SK-N-SH treated with all-trans-retinoic acid at 6 μM for 48 hours (cell line): ENCODE measurements around the gene MINK1.

ENCODE experiments used
- ATAC-seq: fragments of 200-7000 bp; cut with Tn5 transposase; 3 replicates; pipeline ENCODE4 v1.9.1; 2020; ENCODE audit warnings: mild to moderate bottlenecking, moderate library complexity
- ARNTL ChIP-seq: fragments of 450-650 bp; formaldehyde crosslinking; IDR thresholded peaks from 2 replicates; pipeline ENCODE4 v1.5.0; 2020; ENCODE audit warnings: low read depth, mild to moderate bottlenecking, moderate library complexity, borderline replicate concordance
- BACH2 ChIP-seq: fragments of 250-450 bp; sonication (Bioruptor Pico); IDR thresholded peaks from 2 replicates; pipeline ENCODE4 v1.9.0; 2021; ENCODE audit warnings: mild to moderate bottlenecking, borderline replicate concordance
- CSDC2 ChIP-seq: fragments of 250-450 bp; sonication (Bioruptor Pico); IDR thresholded peaks from 2 replicates; pipeline ENCODE4 v1.5.0; 2020; ENCODE audit warnings: mild to moderate bottlenecking, moderate library complexity
- CSRNP3 ChIP-seq: fragments of 250-450 bp; sonication (Bioruptor Pico); IDR thresholded peaks from 2 replicates; pipeline ENCODE4 v1.5.1; 2021; ENCODE audit warnings: mild to moderate bottlenecking, moderate library complexity
- ESRRG ChIP-seq: fragments of 250-450 bp; sonication (Bioruptor Pico); IDR thresholded peaks from 2 replicates; pipeline ENCODE4 v1.6.1; 2021; ENCODE audit warnings: mild to moderate bottlenecking
- GLIS3 ChIP-seq: fragments of 250-450 bp; sonication (Bioruptor Pico); IDR thresholded peaks from 2 replicates; pipeline ENCODE4 v1.5.0; 2020; ENCODE audit warnings: mild to moderate bottlenecking, moderate library complexity
- OSR1 ChIP-seq: fragments of 250-450 bp; sonication (Bioruptor Pico); IDR thresholded peaks from 2 replicates; pipeline ENCODE4 v1.8.0; 2022; ENCODE audit warnings: moderate library complexity, mild to moderate bottlenecking, inconsistent platforms
- PPARA ChIP-seq: fragments of 250-450 bp; sonication (Bioruptor Pico); IDR thresholded peaks from 2 replicates; pipeline ENCODE4 v1.5.0; 2020; ENCODE audit warnings: mild to moderate bottlenecking, borderline replicate concordance
- RARB ChIP-seq: fragments of 250-450 bp; sonication (Bioruptor Pico); IDR thresholded peaks from 2 replicates; pipeline ENCODE4 v1.8.0; 2021; ENCODE audit warnings: mild to moderate bottlenecking, moderate library complexity
- SNAI2 ChIP-seq: fragments of 250-450 bp; sonication (Bioruptor Pico); IDR thresholded peaks from 2 replicates; pipeline ENCODE4 v1.5.0; 2020; ENCODE audit warnings: mild to moderate bottlenecking, moderate library complexity
- TCF4 ChIP-seq: fragments of 250-450 bp; sonication (Bioruptor Pico); IDR thresholded peaks from 2 replicates; pipeline ENCODE4 v1.8.0; 2021; ENCODE audit warnings: mild to moderate bottlenecking, moderate library complexity, borderline replicate concordance
- TOX ChIP-seq: fragments of 250-450 bp; sonication (Bioruptor Pico); IDR thresholded peaks from 2 replicates; pipeline ENCODE4 v1.8.0; 2021; ENCODE audit warnings: mild to moderate bottlenecking, moderate library complexity, borderline replicate concordance
- TSHZ2 ChIP-seq: fragments of 250-450 bp; sonication (Bioruptor Pico); IDR thresholded peaks from 2 replicates; pipeline ENCODE4 v1.5.0; 2020; ENCODE audit warnings: mild to moderate bottlenecking, moderate library complexity
- ZC3H10 ChIP-seq: fragments of 250-450 bp; sonication (Bioruptor Pico); IDR thresholded peaks from 2 replicates; pipeline ENCODE4 v1.5.1; 2021; ENCODE audit warnings: mild to moderate bottlenecking, moderate library complexity
- ZFP3 ChIP-seq: fragments of 250-450 bp; sonication (Bioruptor Pico); IDR thresholded peaks from 2 replicates; pipeline ENCODE4 v1.5.0; 2020; ENCODE audit warnings: mild to moderate bottlenecking, moderate library complexity
- ZFP30 ChIP-seq: fragments of 450-650 bp; formaldehyde crosslinking; IDR thresholded peaks from 2 replicates; pipeline ENCODE4 v1.5.0; 2022; ENCODE audit warnings: mild to moderate bottlenecking, moderate library complexity
- ZNF565 ChIP-seq: fragments of 450-650 bp; formaldehyde crosslinking; conservative IDR thresholded peaks from 2 replicates; pipeline ENCODE4 v1.5.0; 2020; ENCODE audit warnings: low read depth, mild to moderate bottlenecking, moderate library complexity
- ZNF70 ChIP-seq: fragments of 450-650 bp; formaldehyde crosslinking; IDR thresholded peaks from 2 replicates; pipeline ENCODE4 v1.5.0; 2020; ENCODE audit warnings: mild to moderate bottlenecking, moderate library complexity
- ZNF8 ChIP-seq: fragments of 450-650 bp; formaldehyde crosslinking; IDR thresholded peaks from 2 replicates; pipeline ENCODE4 v1.5.0; 2020; ENCODE audit warnings: mild to moderate bottlenecking, moderate library complexity
- TF ChIP-seq, protein P1 (sequence below): fragments of 250-450 bp; sonication (Bioruptor Pico); IDR thresholded peaks from 2 replicates; pipeline ENCODE4 v1.8.0; 2020; ENCODE audit warnings: mild to moderate bottlenecking, moderate library complexity, borderline replicate concordance

The MINK1 gene

GRCh38 chr17:4816826-4817225 lies 16.3 kb upstream of the MINK1 start:
- ATAC-seq = no peak
- no peak for TF ChIP-seq ZFP3
- TF ChIP-seq TOX = no peak
- no peak for TF ChIP-seq TCF4
- TF ChIP-seq ZNF8 (CRISPR knock-in tag) = no peak
- no peak for TF ChIP-seq CSDC2 (CRISPR knock-in tag)
- no peak for TF ChIP-seq ZNF70 (CRISPR knock-in tag)
- TF ChIP-seq, protein P1, sequence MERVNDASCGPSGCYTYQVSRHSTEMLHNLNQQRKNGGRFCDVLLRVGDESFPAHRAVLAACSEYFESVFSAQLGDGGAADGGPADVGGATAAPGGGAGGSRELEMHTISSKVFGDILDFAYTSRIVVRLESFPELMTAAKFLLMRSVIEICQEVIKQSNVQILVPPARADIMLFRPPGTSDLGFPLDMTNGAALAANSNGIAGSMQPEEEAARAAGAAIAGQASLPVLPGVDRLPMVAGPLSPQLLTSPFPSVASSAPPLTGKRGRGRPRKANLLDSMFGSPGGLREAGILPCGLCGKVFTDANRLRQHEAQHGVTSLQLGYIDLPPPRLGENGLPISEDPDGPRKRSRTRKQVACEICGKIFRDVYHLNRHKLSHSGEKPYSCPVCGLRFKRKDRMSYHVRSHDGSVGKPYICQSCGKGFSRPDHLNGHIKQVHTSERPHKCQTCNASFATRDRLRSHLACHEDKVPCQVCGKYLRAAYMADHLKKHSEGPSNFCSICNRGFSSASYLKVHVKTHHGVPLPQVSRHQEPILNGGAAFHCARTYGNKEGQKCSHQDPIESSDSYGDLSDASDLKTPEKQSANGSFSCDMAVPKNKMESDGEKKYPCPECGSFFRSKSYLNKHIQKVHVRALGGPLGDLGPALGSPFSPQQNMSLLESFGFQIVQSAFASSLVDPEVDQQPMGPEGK (CRISPR knock-in tag) = no peak

GRCh38 chr17:4818276-4818675 lies 14.9 kb upstream of the MINK1 start:
- TF ChIP-seq ZFP30 (CRISPR knock-in tag) (no peak), ZNF8 (CRISPR knock-in tag) (no peak), ZFP3 (no peak), TSHZ2 (no peak), ESRRG (CRISPR knock-in tag) (no peak), BACH2 (CRISPR knock-in tag) (no peak), ZNF565 (CRISPR knock-in tag) (no peak), RARB (CRISPR knock-in tag) (no peak), CSRNP3 (no peak)
- ATAC-seq = no peak; the same call in 2 of the 3 replicates

GRCh38 chr17:4822835-4823234 lies 10.3 kb upstream of the MINK1 start:
- TF ChIP-seq ZNF70 (CRISPR knock-in tag) = no peak
- no peak for TF ChIP-seq ZC3H10 (CRISPR knock-in tag)
- no peak for TF ChIP-seq PPARA (CRISPR knock-in tag)
- no peak for TF ChIP-seq ZNF565 (CRISPR knock-in tag)
- TF ChIP-seq GLIS3 (CRISPR knock-in tag) = no peak
- TF ChIP-seq ESRRG (CRISPR knock-in tag) = no peak
- no peak for TF ChIP-seq SNAI2
- no peak for ATAC-seq

GRCh38 chr17:4823373-4824089 lies 9.6 kb upstream of the MINK1 start:
- ATAC-seq = no peak
- TF ChIP-seq RARB (CRISPR knock-in tag) (no peak), BACH2 (CRISPR knock-in tag) (no peak), TOX (no peak), ZFP3 (no peak), ARNTL (CRISPR knock-in tag) (no peak), ZNF70 (CRISPR knock-in tag) (no peak), ESRRG (CRISPR knock-in tag) (no peak), ZFP30 (CRISPR knock-in tag) (no peak), ZNF565 (CRISPR knock-in tag) (no peak), SNAI2 (no peak), ZNF8 (CRISPR knock-in tag) (no peak), PPARA (CRISPR knock-in tag) (no peak), TCF4 (no peak), TSHZ2 (no peak), GLIS3 (CRISPR knock-in tag) (no peak), OSR1 (no peak), CSRNP3 (no peak), ZC3H10 (CRISPR knock-in tag) (no peak)
- TF ChIP-seq, protein P1 (CRISPR knock-in tag) = no peak
